C4-2B (cell line): ENCODE data around the gene NPTN.
A peak's percentile ranks its signal among the peaks of the same experiment; 100 is the strongest.
"Not testable (repeated sequence)": the region's sequence is repeated elsewhere in the genome, so short reads cannot be mapped to it uniquely, and the experiment has no call there.

Experiments
- H3K27ac ChIP-seq: fragments of 450-650 bp; 2 replicates; pipeline ENCODE4 v1.5.1; 2017
- CTCF ChIP-seq: fragments of 450-650 bp; conservative IDR thresholded peaks from 2 replicates; pipeline ENCODE4 v1.5.1; 2017; ENCODE audit warnings: mild to moderate bottlenecking
- ZFX ChIP-seq: fragments of 450-650 bp; IDR thresholded peaks from 2 replicates; pipeline ENCODE4 v1.6.1; 2017

Gene NPTN

GRCh38 chr15:73654659-73655058, 21.5 kb upstream of the NPTN start:
- TF ChIP-seq ZFX: no peak
- TF ChIP-seq CTCF: no peak
- no peak overlapping the region for H3K27ac ChIP-seq

GRCh38 chr15:73650416-73651126, 17.4 kb upstream of the NPTN start:
- no peak for TF ChIP-seq ZFX
- no peak for TF ChIP-seq CTCF
- H3K27ac ChIP-seq: no peak overlapping the region

GRCh38 chr15:73648014-73648295, 14.8 kb upstream of the NPTN start:
- TF ChIP-seq ZFX (no peak), CTCF (no peak)
- H3K27ac ChIP-seq: no peak overlapping the region

- no peak overlapping the region for H3K27ac ChIP-seq
- TF ChIP-seq CTCF (no peak), ZFX (no peak)
Observed at GRCh38 chr15:73647259-73648013, 14.2 kb upstream of the NPTN start.

GRCh38 chr15:73639464-73639863, 6.3 kb upstream of the NPTN start:
- H3K27ac ChIP-seq: not testable (repeated sequence)

- no peak overlapping the region for H3K27ac ChIP-seq
- TF ChIP-seq ZFX (no peak), CTCF (no peak)
Observed at GRCh38 chr15:73637527-73637926, 4.3 kb upstream of the NPTN start.

- TF ChIP-seq CTCF (no peak), ZFX (no peak)
- peak overlapping the region; percentile 72 for H3K27ac ChIP-seq
Observed at GRCh38 chr15:73633991-73634495, 854 bp upstream of the NPTN start.
